Psoas muscle (tissue), 8 donors: ENCODE measurements around the gene HMGCL. TPM values are rescaled to one million over a fixed set of nuclear protein-coding genes. Genes with fewer than 3 reads are reported as not detected.
A peak's percentile ranks its signal among the peaks of the same experiment; 100 is the strongest.

Experiments
- ATAC-seq, 4 donors: fragments of 200-7000 bp; cut with Tn5 transposase; one replicate each; pipeline ENCODE4 v1.9.1; 2020; ENCODE audit warnings: moderate library complexity in 3 of 4, mild to moderate bottlenecking in 2 of 4
- DNase-seq, 2 donors: peaks; one replicate each; pipeline ENCODE4 v3.0.0-alpha.2; 2020
- H3K27ac ChIP-seq: fragments of 200-600 bp; one replicate; pipeline ENCODE4 v1.8.0; 2022
- H3K27me3 ChIP-seq, 3 donors: fragments of 200-600 bp in 1 of 3; one replicate each; pipeline versions ENCODE4 v1.6.1 to v1.8.0; 2013 to 2022; ENCODE audit warnings: low read length in 2 of 3, mild to moderate bottlenecking in 2 of 3, moderate library complexity in 1 of 3; ENCODE audit not compliant: insufficient read depth in 3 of 3
- H3K36me3 ChIP-seq, 2 donors: fragments of 200-600 bp in 1 of 2; one replicate each; pipeline versions ENCODE4 v1.6.1 to v1.8.0; 2013 to 2022; ENCODE audit warnings: low read depth in 1 of 2, mild to moderate bottlenecking in 1 of 2, moderate library complexity in 1 of 2; ENCODE audit not compliant: insufficient read depth in 1 of 2
- H3K4me1 ChIP-seq: fragments of 200-600 bp; one replicate; pipeline ENCODE4 v1.8.0; 2022
- H3K4me3 ChIP-seq: fragments of 200-600 bp; one replicate; pipeline ENCODE4 v1.8.0; 2022; ENCODE audit warnings: mild to moderate bottlenecking
- H3K9me3 ChIP-seq: fragments of 200-600 bp; one replicate; pipeline ENCODE4 v1.8.0; 2022
- WGBS, 3 donors: extraction: QIAGEN DNeasy Blood & Tissue Kit; methylation state at CpG; one replicate each; pipeline versions ENCODE4 v1.1.6 to v1.1.7; 2013; 5-methylcytosine and 5-hydroxymethylcytosine counted together
- intact Hi-C, 2 donors: fragments of 100-400 bp; cut with DNase I; formaldehyde crosslinking; loops; one replicate each; pipeline versions ENCODE4 v1.11.0 to v1.14.2; 2022
- polyA plus RNA-seq, 3 donors: library from polyadenylated mRNA; stranded (reverse); fragments of 200-250 nt; gene quantifications; one replicate each; pipeline ENCODE4 v1.2.3, GENCODE V29; 2013
- total RNA-seq, 4 donors: library from RNA; stranded (reverse); fragmentation: NEBNext Ultra II Directional in 2 of 4; extraction: Animal tissue kit (Norgen Biotek cat#: 25700) in 2 of 4; gene quantifications; one replicate each; pipeline versions ENCODE4 v1.2.1 to v1.2.4, GENCODE V29; 2021 to 2023
- TF ChIP-seq, protein P1 (sequence below): fragments of 200-600 bp; IDR thresholded peaks from one replicate; pipeline ENCODE4 v1.8.0; 2022; ENCODE audit warnings: antibody characterized with exemption
- donor health status: healthy with polysubstance abuse.
- donor health status: DM: no; HTN: no; CAD: no; lungs with moderate emphysema.
- donor health status: Bipolar disorder and iron deficiency.
- donor health status: healthy.
- donor health status: DM: yes; HTN: yes; CAD: no.
- donor health status: DM: no; HTN: no; CAD: no.
- donor health status: DM: no; HTN: no; CAD: no.
- donor health status: DM: yes; HTN: yes; CAD: no.

The HMGCL gene
- total and polyA plus RNA-seq, 7 donors = 19.6 to 55.4 (median 33.5) TPM

DNA sequence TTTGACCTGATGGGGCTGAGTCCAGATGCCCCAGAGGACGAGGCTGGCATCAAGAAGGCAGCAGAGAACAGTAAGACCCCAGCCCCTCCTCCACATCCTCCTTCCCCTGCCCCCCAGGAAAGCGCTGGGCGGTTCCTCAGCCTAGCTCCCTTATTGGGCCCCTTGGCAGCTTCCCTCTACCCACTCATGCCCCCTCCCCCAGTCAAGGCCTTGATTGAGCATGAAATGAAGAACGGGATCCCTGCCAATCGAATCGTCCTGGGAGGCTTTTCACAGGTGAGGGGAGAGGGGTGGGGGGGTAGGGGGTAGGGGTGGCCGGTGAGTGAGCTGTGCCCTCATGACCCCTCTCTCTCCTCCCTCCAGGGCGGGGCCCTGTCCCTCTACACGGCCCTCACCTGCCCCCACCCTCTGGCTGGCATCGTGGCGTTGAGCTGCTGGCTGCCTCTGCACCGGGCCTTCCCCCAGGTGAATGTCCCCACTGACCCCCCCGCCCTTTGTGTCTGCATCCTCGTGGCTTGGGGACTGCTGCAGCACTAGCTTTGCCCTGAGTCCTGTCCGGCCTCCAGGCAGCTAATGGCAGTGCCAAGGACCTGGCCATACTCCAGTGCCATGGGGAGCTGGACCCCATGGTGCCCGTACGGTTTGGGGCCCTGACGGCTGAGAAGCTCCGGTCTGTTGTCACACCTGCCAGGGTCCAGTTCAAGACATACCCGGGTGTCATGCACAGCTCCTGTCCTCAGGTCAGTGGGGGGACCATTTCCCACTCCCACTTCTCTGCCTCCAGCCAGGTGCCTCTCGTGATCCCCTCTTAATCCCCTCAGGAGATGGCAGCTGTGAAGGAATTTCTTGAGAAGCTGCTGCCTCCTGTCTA lies 31.1 kb downstream of the HMGCL start:
- WGBS, 3 donors = 52 to 55% (median 53%) methylated on average over 16 to 21 of the region's 21 CpGs
- DNase-seq (peak in 1 of 2 donors; percentile 49), ATAC-seq (no peak)
- TF ChIP-seq, protein P1, sequence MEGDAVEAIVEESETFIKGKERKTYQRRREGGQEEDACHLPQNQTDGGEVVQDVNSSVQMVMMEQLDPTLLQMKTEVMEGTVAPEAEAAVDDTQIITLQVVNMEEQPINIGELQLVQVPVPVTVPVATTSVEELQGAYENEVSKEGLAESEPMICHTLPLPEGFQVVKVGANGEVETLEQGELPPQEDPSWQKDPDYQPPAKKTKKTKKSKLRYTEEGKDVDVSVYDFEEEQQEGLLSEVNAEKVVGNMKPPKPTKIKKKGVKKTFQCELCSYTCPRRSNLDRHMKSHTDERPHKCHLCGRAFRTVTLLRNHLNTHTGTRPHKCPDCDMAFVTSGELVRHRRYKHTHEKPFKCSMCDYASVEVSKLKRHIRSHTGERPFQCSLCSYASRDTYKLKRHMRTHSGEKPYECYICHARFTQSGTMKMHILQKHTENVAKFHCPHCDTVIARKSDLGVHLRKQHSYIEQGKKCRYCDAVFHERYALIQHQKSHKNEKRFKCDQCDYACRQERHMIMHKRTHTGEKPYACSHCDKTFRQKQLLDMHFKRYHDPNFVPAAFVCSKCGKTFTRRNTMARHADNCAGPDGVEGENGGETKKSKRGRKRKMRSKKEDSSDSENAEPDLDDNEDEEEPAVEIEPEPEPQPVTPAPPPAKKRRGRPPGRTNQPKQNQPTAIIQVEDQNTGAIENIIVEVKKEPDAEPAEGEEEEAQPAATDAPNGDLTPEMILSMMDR = no peak
- Histone ChIP-seq H3K4me3 (no peak overlapping the region), H3K27ac (no peak overlapping the region), H3K4me1 (peaks cover 25% of the 10 kb centered on the region), H3K36me3 (peaks cover 0 to 32% of the 10 kb centered on the region in 2 donors), H3K27me3 (no peaks in the 10 kb centered on the region), H3K9me3 (no peaks in the 10 kb centered on the region)
- intact Hi-C loops = no loop called here

DNA sequence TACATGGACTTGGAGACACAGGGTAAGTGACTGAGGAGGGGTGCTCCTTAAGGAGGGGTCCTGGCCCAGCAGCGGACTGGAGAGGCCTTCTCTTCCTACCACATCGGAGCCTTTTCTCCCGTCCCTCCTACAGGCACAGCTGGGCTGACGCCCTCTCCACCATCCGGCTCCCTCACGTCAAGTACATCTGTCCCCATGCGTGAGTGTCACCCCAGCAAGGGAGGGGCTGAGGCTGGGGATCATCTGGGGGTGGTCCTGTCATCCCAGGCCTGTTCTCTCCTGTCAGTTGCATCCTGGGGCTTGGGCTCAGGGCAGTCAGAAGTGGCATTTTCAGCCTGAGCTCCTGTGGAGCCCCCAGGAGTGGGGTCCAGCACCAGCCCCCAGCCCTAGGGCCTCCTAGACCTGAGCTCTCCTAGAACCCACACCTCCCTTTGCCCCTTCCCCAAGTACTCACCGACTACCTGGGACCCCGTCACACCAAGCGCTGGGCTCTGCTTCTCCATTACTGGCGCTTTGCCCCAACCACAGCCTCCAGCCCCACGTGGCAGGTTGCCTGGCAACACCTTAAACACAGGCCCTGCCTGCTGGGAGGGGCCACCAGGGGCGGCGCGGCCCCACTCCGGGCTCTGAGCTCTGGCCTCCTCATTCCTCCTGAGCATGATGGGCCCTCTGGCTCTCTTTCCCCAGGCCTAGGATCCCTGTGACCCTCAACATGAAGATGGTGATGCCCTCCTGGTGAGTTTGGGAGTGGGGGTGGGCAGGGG lies 32.0 kb downstream of the HMGCL start:
- ATAC-seq (peak in 2 of 4 donors; percentile 18 to 22), DNase-seq (peak in 1 of 2 donors; percentile 62)
- peaks cover 21% of the 10 kb centered on the region for H3K4me1 ChIP-seq
- WGBS, 3 donors = 48 to 73% (median 50%) methylated on average over 16 of the region's 16 CpGs
- H3K4me3 ChIP-seq = no peak overlapping the region
- no peaks in the 10 kb centered on the region for H3K9me3 ChIP-seq
- no peaks in the 10 kb centered on the region for H3K27me3 ChIP-seq
- H3K36me3 ChIP-seq = peaks cover 0 to 34% of the 10 kb centered on the region in 2 donors
- intact Hi-C loops = no loop called here
- TF ChIP-seq, protein P1 = no peak
- H3K27ac ChIP-seq = peak overlapping the region; percentile 9

DNA sequence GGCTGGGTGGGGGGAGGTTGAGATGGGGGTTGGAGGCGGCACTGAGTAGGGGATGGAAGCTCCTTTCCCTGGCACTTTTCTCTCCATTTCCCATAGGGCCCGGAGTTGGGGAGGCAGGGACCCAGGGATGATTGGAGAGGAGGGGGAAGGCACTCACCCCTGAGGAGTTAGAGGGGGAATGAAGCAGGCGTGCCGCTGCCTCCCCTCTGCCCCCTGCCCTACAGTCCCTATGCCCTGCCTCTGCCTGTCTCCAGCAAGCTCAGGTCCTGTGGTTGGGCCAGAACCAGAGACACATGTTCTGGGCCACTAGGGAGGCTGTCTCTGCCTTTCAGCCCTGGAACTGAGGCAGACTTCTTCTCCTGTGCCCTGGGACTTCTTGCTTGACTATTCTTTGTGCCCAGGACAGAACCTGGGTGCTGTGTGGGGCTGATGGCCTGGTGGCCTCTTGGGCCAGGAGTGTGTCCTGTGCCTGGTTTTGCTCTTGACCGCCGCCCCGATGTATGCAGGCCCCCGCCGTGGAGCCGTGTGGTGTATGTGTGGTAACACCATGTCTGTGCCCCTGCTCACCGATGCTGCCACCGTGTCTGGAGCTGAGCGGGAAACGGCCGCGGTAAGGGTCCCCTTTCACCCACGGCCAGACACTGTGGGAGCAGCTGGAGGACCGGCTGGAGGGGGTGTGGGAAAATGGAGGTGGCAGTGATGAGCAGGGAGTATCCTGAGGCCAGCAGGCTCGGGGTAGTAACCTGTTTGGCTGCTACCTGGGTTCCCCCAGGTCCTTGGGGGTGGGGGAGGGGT lies 32.9 kb downstream of the HMGCL start:
- H3K27ac ChIP-seq = peak overlapping the region; percentile 71
- no peaks in the 10 kb centered on the region for H3K27me3 ChIP-seq
- peak in 1 of 2 donors; percentile 58 for DNase-seq
- 56 to 68% (median 60%) methylated on average over 16 to 19 of the region's 19 CpGs for WGBS, 3 donors
- H3K9me3 ChIP-seq = no peaks in the 10 kb centered on the region
- H3K4me3 ChIP-seq = peak overlapping the region; percentile 89
- peaks cover 21% of the 10 kb centered on the region for H3K4me1 ChIP-seq
- intact Hi-C loops = no loop called here
- TF ChIP-seq, protein P1 = no peak
- peaks cover 0 to 34% of the 10 kb centered on the region in 2 donors for H3K36me3 ChIP-seq
- no peak for ATAC-seq

DNA sequence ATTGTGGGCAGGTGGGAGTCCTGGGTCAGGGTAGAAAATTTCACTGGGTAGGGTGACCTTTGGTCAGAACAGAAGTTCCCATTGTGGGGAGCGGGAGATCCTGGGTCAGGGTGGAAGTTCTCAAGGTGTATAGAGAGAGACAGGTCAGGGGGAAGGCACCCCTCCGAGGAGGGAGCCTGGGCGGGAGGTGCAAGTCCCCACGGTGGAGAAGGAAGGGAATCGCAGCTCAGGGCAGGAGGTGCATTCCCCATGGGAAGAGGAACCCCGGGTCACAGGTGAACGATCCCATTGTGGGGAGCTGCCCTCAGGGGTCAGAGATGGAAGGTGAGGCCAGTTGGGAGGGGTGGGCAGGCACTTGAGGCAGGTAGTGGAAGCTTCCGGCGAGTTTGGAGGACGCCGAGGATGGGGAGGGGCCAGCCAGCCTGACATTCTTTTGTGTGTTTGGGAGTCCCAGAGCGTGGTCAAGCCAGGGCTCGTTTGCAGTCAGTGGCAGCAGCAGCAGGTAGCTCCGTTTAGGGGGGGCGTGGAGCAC lies 33.6 kb downstream of the HMGCL start:
- intact Hi-C loops = no loop called here
- Histone ChIP-seq H3K4me1 (peaks cover 21% of the 10 kb centered on the region), H3K9me3 (no peaks in the 10 kb centered on the region), H3K27me3 (no peaks in the 10 kb centered on the region), H3K27ac (peak overlapping the region; percentile 71), H3K36me3 (peaks cover 0 to 40% of the 10 kb centered on the region in 2 donors), H3K4me3 (peak overlapping the region; percentile 89)
- ATAC-seq (peak in 3 of 4 donors; percentile 7 to 31 (median 15)), DNase-seq (peak in 1 of 2 donors; percentile 56)
- TF ChIP-seq, protein P1 = no peak
- WGBS, 3 donors = 1 to 2% (median 2%) methylated on average over 14 to 15 of the region's 15 CpGs
